Measurements from ENCODE around the gene NCOA3.
"Not testable (repeated sequence)": the region's sequence is repeated elsewhere in the genome, so short reads cannot be mapped to it uniquely, and the experiment has no call there.

NCOA3 gene

DNA sequence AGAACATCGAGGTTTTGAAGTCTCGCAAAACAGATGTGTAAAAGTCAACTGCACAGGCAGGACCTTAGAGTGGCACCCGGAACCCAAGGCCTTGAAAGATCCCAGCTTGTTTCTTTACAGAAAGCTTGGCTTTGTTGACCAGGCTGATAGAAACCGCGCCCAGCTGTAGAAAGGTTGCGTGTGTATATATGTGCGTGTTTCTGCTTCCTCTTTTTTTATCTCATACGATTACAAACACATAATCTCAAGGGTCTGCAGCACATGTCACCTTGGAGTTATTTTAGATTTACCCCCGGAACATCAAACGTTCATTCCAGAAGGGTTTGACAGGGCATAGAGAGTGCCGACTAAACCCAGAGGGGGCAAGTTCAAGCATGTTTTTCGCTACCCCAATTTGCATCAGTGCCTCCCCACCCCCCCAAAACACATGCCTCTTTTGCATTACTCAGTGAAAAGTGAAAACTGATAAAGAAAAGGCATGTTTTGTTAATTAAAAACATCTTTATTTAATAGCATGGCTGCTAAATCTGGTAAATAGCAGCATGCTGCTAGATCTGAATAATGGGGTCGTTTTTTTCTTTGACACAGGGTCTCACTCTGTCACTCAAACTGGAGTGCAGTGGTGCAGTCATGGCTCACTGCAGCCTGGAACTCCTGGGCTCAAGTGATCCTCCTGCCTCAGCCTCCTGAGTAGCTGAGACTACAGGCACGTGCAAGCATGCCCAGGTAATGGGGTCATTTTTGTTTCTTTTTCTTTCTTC, 33.2 kb upstream of the NCOA3 start:
- no peak for DNase-seq (ENCODE audit: low read depth)

DNA sequence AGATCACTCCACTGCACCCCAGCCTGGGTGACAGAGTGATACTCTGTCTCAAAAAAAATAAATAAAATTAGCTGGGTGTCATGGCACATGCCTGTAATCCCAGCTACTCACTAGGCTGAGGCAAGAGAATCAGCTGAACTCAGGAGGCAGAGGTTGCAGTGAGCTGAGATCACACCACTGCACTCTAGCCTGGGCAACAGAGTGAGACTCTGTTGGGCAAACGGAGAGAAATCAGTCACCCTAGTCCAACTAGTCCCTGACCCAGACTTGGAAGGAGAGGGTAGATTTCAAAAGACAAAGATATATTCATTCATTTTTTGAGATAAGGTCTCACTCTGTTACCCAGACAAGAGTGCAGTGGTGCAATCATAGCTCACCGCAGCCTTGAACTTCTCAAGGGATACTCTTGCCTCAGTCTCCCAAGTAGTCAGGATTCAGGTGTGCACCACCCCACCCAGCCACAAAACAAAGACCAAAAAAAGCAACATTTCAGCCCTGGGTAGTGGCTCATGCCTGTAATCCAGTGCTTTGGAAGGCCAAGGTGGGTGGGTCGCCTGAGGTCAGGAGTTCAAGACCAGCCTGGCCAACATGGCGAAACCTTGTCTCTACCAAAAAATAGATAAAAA, 26.2 kb upstream of the NCOA3 start:
- no peak for DNase-seq (ENCODE audit: low read depth)

DNA sequence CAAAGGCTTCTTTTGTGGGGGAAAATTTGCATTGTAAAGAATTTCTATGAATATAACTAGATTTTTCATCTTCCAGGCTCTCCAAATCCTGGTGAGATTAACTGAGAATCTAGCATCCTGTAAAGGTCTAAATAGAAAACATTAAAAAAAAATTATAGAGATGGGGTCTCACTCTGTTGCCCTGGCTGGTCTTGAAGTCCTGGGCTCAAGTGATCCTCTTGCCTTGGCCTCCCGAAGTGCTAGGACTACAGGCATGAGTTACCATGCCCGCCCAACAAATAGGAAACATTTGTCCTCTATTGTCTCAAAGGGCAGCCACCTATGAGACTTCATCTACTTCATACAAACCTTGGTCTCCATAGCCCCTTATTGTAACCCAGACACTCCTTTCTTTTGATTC, 25.2 kb upstream of the NCOA3 start:
- DNase-seq (ENCODE audit: low read depth) = no peak

DNA sequence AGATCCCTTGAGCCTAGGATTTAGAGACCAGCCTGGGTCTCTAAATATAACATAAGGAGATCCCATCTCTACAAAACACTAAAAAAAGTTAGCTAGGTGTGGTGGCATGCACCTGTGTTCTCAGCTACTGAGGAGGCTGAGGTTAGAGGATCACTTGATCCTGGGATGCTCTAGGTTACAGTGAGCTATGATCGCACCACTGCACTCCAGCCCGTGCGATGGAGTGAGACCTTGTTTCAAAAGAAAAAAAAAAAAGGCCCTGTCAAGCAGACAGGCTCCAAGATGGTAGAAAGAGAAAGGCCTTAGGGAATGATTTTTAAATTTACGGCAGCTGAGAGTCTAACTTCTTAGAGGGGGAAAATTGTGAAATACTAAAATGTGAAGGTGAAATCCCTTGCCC, 22.6 kb upstream of the NCOA3 start:
- DNase-seq (ENCODE audit: low read depth) = no peak

DNA sequence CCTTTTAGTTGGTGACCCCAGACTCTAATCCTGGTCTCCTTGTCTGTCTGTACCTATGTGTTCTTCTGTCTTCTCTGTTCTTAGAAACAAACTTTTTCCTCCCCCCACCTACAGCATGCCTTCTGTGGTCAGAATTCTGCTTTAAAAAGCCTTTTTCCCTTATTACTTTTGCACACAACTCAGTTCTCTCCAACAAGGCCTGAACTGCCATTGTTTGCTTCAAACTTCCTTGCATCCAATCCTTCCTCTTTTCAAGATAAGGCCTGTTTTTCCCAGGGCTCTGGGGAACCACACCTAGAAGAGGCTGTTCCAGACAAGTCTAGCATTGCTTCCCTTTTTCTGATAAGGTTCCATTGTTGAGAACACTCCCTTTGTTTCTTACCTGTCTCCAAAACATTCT, 22.2 kb upstream of the NCOA3 start:
- no peak for DNase-seq (ENCODE audit: low read depth)

DNA sequence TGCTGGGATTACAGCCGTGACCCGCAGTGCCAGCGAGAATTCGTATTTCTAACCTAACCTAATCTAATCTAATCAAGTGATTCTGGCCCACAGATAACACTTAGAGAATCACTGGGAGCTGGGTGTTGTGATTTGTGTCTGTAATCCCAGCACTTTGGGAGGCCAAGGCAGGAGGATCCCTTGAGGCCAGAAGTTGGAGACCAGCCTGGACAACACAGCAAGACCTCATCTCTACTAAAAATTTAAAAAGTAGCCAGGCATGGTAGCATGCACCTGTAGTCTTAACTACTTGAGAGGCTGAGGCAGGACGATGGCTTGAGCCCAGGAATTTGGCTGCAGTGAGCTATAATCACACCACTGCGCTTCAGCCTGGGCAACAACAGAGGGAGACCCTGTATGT, 21.4 kb upstream of the NCOA3 start:
- DNase-seq (ENCODE audit: low read depth) = no peak

DNA sequence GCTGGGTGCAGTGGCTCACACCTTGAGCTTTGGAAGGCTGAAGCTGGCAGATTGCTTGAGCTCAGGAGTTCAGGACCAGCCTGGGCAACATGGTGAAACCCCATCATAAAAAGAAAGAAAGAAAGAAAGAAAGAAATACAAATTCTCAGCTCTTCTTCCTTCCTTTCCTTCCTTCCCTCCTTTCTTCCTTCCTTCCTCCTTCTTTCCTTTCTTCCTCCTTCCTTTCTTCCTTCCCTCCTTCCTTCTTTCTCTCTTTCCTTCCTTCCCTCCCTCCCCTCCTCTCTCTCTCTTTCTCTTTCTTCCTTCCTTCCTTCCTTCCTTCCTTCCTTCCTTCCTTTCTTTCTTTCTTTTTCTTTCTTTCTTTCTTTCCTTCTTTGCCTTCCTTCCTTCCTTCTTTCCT, 21.0 kb upstream of the NCOA3 start:
- no peak for DNase-seq (ENCODE audit: low read depth)

DNA sequence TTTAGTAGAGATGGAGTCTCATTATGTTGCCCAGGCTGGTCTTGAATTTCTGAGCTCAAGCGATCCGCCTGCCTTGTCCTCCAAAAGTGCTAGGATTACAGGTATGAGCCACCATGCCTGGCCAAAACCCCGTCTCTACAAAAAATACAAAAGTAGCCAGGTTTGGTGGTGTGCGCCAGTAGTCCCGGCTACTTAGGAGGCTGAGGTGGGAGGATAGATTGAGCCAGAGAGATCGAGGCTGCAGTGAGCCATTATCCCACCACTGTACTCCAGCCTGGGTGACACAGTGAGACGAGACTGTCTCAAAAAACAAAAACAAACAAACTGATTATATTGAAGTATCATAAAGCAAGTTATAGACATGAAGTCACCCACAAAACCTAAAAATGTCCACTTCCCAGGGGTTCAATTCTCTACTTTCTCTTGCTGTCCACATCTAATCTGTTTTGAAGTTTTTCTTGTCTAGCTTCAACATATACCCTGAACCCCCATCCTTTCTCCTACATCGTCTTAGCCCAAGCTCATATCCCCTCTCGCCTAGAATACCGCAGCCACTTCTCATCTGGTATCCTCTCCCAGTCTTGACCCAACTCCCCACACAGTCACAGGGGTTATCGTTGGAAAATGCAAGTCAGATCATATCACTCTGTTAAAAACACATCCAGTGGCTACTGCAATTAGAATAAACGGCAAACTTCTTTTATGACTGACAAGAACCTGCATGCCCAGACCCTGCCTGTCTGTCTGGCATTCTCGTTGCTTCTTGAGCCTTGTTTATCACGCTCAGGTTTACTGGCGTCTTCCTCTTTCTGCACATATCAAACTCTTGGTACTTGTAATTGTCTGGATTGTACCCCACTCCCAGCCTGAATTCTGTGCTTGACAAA, 20.1 kb upstream of the NCOA3 start:
- no peak for DNase-seq (ENCODE audit: low read depth)

DNA sequence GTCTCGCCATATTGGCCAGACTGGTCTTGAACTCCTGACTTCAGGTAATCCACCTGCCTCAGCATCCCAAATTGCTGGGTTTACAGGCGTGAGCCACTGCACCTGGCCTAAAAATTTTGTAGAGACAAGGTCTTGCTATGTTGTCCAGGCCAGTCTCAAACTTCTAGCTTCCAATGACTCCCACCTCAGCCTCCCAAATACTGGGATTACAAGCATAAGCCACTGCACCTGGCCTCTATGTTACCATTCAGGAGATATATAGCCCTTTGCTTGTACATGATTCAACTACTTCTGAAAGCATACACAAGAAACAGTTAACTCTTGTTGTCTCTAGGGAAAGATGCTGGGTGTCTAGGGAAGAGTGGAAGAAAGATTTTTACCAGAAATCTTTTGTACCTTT, 19.0 kb upstream of the NCOA3 start:
- DNase-seq (ENCODE audit: low read depth) = no peak

DNA sequence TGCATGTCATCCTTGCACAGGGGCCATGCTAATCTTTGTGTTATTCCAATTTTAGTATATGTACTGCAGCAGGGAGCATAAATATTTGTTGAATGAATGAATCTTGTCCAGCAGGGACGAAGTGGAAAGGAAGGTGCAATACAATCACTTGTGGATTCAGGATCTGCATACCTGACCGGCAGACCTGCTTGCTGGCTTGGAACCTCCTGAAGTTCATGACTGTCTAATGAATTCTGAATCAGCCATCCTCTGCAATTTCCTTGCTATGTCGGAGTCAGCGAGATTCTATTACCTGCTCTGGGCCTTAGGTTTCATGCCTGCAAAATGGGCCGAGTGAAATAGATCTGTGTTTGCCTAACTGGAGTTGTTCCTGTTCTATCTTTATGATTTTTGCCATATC, 17.4 kb upstream of the NCOA3 start:
- DNase-seq (ENCODE audit: low read depth) = no peak

DNA sequence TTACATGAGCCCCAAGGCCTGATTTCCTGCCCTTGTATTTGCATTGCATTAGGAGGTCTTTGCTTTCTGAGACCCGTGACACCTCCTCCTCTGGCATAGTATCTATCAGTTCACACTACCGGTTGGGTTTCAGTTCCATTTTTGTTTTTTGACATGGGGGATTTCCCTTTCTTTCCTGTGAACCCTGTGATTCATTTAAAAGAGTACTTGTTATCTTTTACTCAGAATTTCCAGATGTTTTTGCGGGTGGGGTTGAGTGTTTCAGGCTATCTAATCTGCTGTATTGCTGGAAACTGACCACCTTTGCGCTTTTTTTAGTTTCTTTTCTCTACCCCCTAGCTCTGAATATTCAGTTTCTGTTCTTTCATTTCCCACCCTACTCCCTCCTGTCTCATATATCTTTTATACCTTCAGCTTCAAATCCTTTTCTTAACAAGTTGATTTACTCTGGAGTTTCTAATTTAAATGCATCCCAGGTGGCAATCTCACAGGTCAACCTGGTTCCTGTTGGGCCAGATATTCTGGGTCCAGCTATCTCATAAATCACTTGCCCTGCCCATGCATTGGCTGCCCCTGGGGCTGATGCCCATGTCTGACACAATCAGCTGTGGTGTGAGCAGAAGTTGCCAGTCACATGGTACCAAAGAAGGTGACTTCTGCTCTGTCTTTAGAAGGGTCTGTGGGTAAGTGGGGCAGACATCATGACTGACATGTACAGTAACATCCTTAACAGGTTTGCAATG, 14.3 kb upstream of the NCOA3 start:
- DNase-seq (ENCODE audit: low read depth) = peak; percentile 36

DNA sequence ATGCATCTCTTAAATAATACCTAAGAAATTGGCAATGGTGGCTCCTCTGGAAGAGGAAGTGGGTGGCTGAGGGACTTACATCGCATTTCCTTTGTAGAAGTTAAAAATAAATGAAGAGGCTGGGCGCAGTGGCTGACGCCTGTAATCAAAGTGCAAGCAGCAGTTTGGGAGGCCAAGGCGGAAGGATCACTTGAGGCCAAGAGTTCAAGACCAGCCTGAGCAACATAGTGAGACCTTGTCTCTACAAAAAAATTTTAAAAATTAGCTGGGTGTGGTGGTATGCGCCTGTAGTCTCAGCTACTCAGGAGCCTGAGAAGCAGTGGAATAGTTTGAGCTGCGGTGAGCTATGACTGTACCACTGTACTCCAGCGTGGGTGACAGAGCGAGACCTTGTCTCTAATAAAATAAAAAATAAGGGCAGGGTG, 12.2 kb upstream of the NCOA3 start:
- DNase-seq (ENCODE audit: low read depth) = no peak

DNA sequence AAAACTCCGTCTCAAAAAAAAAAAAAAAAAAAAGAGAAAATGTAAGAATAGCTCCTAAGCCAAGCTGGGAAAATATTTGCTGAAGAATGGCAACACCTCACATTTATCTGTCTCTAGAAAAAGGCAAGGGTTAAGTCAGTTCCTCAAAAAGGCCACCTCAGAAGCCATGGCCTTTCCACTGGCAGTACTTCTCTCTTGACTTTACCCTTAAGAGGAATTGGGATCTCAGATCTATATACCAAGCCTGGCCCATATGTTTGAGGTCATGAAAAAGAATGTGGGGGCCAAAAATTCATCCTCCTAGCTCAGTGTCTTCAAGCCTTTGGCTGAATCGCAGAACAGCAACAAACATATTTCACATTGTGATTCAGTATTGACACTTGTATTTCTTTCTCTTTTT, 10.9 kb upstream of the NCOA3 start:
- DNase-seq (ENCODE audit: low read depth) = no peak

DNA sequence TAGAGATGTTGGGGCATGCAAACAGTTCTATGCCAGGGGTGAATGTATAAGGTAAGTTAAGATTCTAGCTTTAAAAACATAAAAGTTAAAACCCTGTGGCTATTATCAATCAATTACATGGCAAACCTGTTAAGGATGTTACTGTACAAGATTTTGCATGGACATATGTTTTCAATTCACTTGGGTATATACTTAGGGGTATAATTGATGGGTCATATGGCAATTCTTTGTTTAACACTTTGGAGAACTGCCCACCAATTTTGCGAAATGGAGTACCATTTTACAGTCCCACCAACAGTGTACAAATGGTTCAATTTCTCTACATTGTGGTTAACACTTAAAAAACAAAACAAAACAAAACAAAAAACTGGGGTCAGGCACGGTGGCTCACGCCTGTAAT, 9.4 kb upstream of the NCOA3 start:
- DNase-seq (ENCODE audit: low read depth) = no peak

DNA sequence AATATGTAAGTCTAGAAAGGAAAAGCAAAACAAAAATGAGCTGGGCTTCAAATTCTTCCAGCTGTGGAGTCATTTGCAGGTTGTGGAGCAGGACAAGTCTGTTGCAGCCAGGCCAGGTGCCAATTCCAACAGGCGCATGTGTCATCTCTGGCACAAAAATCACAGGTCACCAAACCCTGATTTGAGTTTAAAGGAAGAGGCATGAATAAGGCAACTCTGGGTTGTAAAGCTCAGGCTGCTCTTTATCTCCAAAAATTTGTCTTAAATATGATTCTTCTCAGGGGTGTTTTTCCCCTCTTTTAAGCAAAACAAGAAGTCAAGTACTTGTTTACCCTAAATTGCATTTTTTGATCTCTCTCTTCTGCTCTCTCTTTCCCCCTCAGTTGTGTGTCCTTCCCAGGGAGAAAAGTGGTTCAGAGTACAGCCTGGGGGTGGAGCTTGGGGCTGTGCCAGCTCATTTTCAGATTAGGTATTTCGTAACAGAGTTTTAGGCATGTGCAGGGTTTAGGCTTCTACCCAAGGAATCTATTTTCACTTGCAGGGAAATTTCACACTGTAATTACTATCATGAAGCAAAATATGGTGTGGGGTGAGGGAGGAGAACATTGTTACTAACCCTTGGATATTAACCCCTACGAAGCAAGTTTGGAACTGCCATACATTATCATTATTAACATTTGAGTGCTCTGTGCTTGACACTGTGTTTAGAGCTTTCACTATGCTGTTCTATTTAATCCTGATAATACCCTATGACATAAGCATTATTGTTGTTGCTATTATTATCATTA, 8.3 kb upstream of the NCOA3 start:
- peak; percentile 36 for DNase-seq (ENCODE audit: low read depth)

DNA sequence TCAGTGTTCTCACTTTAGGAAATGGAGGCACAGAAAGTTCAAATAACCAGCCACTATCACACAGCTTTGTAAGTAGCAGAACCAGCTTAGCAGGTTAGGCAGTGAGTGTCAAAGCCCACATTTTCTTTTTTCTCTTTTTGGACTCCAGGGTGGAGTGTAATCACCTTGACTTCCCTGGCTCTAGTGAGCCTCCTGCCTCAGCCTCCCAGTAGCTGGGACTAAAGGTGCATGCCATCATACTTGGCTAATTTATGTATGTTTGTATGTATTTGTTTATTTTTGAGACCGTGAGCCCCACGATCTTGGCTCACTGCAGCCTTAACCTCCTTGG, 7.8 kb upstream of the NCOA3 start:
- no peak for DNase-seq (ENCODE audit: low read depth)

DNA sequence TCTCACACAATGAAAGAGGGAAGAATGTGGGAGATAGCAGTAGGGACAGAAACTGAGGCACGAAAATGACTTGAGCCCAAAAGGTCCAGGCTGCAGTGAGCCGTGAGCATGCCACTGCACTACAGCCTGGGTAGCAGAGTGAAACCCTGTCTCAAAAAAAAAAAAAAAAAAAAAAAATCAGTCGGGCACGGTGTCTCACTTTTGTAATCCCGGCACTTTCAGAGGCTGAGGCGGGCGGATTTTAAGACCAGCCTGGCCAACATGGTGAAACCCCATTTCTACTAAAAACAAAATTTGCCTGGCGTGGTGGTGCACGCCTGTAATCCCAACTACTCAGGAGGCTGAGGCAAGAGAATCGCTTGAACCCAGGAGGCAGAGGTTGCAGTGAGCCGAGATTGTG, 7.1 kb upstream of the NCOA3 start:
- DNase-seq (ENCODE audit: low read depth) = not testable (repeated sequence)

DNA sequence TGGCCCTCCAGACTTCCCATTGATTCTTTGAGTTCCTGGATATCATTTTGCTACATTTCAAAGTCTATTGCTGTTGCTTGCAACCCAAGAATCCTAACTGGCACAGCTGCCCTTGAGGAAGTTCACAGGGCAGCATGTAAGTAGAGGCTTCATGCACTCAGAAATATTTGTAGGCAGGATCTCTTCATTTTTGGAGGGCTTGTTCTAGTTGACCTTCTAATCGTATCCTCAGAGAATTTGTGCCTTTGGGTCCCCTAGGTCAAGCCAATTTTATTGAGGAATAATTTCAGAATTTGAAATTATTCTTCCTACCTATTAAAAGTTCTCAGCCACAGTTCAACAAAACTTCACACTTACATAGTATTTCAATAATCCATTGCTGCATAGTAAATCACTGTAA, 5.6 kb upstream of the NCOA3 start:
- no peak for DNase-seq (ENCODE audit: low read depth)

DNA sequence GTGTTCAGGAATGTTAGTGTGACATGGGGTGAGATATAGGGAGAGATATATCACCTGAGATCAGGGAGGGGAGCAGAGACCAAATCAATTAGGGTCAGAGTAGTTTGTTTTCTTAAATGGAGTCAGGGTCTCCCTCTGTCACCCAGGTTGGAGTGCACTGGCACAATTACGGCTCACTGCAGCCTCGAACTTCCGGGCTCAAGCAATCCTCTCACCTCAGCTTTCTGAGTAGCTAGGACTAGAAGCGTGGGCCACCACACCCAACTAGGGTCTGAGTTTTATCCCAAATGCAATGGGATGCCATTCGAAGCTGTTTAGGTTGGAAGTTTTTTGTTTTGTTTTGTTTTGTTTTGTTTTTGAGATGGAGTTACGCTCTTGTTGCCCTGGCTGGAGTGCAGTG, 3.1 kb upstream of the NCOA3 start:
- no peak for DNase-seq (ENCODE audit: low read depth)

DNA sequence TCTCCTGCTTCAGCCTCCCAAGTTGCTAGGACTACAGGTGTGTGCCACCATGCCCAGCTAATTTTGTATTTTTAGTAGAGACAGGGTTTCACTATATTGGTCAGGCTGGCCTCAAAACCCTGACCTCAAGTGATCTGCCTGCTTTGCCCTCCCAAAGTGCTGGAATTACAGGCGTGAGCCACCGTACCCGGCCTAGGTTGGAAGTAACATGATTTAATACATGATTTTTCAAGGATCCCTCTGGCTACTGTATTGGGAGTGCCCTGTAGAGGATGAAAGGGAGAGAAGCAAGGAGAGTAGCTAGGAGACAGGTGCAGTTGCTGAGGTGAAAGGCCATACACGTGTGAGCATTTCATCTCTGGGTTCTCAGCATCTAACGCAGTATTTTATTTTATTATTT, 2.6 kb upstream of the NCOA3 start:
- no peak for DNase-seq (ENCODE audit: low read depth)

DNA sequence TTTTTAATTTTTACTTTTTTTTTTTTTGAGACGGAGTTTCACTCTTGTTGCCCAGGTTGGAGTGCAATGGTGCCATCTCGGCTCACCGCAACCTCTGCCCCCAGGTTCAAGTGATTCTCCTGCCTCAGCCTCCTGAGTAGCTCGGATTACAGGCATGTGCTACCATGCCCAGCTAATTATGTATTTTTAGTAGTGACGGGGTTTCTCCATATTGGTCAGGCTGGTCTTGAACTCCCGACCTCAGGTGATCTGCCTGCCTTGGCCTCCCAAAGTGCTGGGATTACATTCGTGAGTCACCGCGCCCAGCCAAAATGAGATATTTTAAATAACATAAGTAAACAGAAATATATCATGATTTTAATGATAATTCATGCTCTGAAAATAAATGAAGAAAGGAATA, 1.6 kb upstream of the NCOA3 start:
- DNase-seq (ENCODE audit: low read depth) = not testable (repeated sequence)

DNA sequence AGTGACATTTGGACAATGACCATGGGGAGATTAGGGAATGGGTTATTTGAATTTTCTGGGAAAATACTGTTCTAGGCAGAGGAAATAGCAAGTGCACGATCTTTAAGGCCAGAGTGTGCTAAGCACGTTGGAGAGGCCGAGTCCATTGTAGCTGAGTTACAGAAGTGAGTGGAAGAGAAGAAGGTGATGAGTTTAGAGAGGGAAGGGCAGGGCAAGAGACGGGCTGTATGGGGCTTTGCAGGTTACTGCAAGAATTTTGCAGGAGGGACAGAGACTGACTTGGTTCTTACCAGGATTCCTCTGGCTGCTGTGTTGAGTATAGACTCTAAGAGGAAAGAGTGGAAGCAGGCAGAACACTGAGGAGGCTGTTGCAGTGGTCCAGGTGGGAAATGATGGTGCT, 1.1 kb upstream of the NCOA3 start:
- DNase-seq (ENCODE audit: low read depth) = no peak
